HG02970 (cell line): ENCODE measurements around the gene NCOA3.
"Not testable (repeated sequence)": the region's sequence is repeated elsewhere in the genome, so short reads cannot be mapped to it uniquely, and the experiment has no call there.

Source experiments
- ATAC-seq: cut with Tn5 transposase; IDR thresholded peaks from one replicate; pipeline ENCODE4 v1.9.1; 2021; ENCODE audit warnings: mild to moderate bottlenecking, moderate library complexity, moderate number of reproducible peaks; ENCODE audit not compliant: unreplicated experiment, low FRiP score

The NCOA3 gene

GRCh38 chr20:47532002-47532401 is 30.3 kb downstream of the NCOA3 start:
- ATAC-seq = no peak

- ATAC-seq = no peak
These were observed 31.9 kb downstream of the NCOA3 start for GRCh38 chr20:47533518-47534062.

DNA sequence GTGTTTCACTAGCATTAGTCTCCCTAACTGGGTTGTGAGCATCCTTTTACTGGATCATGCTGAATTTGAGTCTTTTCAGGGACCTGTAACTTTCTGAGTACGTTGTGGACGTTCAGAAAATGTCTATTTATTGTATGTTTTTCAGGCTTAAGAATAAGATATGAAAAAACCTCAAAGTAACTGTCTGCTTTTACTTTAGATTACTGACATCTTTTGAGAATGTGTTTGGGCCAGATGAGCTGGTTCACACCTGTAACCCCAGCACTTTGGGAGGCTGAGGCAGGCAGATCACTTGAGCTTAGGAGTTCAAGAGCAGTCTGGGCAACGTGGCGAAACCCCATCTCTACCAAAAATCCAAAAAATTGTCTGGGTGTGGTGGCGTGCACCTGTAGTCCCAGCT is 32.7 kb downstream of the NCOA3 start:
- ATAC-seq = no peak

DNA sequence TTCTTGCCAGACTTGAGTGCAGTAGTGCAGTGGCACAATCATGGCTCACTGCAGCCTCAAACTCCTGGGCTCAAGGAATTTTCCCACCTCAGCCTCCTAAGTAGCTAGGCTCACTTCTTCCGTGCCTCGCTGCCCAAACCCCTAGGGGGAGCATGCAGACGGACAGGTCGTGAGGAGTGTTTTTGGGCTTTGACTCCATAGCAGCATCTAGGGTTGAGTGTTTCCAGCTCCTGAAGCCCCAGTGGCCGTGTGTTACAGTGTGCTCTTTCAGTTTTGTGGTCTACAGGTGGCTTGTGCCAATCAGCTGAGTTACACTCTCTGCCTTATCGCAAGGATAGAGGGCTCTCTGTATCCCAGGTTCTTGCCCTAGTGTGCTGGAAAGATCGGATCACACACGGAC is 33.4 kb downstream of the NCOA3 start:
- ATAC-seq = no peak

GRCh38 chr20:47535994-47536393 is 34.3 kb downstream of the NCOA3 start:
- no peak for ATAC-seq

DNA sequence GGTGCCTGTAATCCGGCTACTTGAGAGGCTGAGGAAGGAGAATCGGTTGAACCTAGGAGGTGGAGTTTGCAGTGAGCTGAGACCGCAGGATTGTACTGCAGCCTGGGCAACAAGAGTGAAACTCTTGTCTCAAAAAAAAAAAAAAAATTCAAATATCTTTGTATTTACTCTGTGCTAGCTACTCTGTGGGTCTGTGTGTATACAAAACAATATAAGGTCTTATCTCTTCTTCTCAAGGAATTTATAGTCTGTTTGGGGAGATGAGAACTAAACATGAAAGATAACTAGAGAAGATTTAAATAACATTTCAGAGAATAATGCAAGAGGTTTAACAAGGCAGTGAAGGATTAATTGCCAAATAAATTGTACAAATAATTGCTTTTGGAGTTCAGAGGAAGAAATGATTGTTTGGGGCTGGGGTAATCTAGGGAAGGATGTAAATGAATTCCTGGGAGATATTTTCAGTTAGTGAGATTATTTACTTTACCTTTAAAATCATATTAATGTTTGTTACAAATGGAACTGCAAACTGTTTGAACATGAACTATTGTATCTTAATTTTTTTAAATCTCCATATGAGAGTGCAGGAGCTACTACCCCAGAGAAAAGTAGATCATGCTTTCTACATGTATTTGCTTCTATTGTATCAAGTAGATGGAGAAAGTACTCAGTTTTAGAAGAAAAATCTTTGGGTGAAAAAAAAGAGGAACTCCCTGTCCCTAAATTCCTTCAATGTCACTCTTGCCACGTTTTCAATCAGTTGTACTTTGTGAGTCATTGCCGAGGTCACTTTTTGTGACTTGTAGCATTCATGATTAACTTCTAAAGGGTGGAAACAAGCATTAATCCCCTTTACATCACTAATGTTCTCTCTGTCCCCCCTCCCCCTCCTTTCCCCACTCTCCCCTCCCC is 39.0 kb downstream of the NCOA3 start:
- ATAC-seq = no peak

- ATAC-seq = no peak
These were observed 39.8 kb downstream of the NCOA3 start for GRCh38 chr20:47541355-47541922.

GRCh38 chr20:47543006-47543431 is 41.3 kb downstream of the NCOA3 start:
- no peak for ATAC-seq

GRCh38 chr20:47544240-47544639 is 42.6 kb downstream of the NCOA3 start:
- ATAC-seq = no peak

DNA sequence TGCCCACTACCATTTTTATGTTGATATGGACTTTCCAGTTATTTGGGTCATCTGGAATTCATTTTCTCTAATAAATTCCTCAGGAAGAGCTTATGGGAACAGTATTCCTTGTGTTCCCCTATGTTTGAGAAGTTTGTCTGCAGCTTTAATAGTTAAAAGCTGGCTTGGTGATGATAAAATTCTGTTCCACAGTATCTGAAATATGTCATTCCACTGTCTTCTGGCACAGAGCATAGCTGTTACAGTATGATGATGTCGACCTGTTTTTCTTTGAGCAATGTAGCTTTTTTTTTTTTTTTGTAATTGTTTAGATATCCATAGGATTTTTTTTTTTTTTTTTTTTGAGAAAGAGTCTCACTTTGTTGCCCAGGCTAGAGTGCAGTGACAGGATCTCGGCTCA is 43.2 kb downstream of the NCOA3 start:
- no peak for ATAC-seq

- ATAC-seq = no peak
These were observed 43.8 kb downstream of the NCOA3 start for GRCh38 chr20:47545499-47545898.

DNA sequence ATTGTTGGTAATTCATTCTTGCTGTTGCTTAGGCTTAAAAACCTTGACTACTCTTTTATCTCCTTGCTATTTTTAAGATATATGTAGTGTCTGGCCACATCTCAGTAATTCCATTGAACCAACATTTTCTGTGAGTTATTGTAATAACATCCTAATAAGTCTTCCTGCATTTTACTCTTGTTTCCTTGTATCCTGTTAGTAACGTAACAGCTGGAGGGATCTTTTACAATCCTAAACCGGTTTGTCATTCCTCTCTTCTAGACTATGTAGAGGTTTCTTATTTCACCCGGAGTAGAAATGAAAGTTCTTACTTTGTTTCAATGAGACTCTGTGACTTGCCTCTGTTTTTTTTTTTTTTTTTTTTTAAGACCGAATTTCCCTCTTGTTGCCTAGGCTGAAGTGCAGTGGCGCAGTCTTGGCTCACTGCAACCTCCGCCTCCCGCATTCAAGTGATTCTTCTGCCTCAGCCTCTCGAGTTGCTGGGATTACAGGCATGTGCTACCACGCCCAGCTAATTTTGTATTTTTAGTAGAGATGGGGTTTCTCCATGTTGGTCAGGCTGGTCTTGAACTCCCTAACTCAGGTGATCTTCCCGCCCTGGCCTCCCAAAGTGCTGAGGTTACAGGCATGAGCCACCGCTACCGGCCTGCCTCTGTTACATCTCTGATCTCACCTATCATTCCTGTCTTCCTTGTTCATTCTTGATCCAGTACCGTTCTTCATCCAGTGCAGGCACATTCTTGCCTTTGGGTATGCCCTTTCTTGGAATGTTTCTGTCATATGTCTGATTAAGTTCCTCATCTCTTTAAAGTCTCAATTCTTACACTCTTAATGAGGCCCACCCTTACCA is 44.7 kb downstream of the NCOA3 start:
- no peak for ATAC-seq

DNA sequence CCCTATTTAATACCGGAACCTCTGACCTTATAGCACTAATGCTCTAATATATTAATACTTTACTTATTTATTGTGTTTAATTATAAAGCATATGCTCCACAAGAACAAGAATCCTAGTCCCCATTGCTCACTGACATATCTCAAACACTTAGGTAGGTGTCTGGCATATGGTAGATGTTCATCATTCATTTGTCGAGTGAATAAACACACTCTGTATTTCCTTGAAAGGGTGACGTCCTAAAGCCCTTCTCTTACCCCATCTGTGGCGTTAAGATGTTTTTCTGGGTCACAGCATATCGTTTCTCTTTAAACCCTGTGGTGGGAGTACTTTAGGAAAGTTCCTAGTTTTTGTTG is 45.3 kb downstream of the NCOA3 start:
- ATAC-seq = no peak

GRCh38 chr20:47549671-47550070 is 48.0 kb downstream of the NCOA3 start:
- ATAC-seq = no peak

- no peak for ATAC-seq
These were observed 49.5 kb downstream of the NCOA3 start for GRCh38 chr20:47551222-47551621.

- ATAC-seq = no peak
These were observed 50.2 kb downstream of the NCOA3 start for GRCh38 chr20:47551841-47552240.

- no peak for ATAC-seq
These were observed 51.3 kb downstream of the NCOA3 start for GRCh38 chr20:47552996-47553395.

DNA sequence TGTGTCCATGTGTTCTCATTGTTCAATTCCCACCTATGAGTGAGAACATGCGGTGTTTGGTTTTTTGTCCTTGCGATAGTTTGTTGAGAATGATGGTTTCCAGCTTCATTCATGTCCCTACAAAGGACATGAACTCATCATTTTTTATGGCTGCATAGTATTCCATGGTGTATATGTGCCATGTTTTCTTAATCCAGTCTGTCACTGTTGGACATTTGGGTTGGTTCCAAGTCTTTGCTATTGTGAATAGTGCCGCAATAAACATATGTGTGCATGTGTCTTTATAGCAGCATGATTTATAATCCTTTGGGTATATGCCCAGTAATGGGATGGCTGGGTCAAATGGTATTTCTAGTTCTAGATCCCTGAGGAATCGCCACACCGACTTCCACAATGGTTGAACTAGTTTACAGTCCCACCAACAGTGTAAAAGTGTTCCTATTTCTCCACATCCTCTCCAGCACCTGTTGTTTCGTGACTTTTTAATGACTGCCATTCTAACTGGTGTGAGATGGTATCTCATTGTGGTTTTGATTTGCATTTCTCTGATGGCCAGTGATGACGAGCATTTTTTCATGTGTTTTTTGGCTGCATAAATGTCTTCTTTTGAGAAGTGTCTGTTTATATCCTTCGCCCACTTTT is 52.0 kb downstream of the NCOA3 start:
- not testable (repeated sequence) for ATAC-seq

GRCh38 chr20:47554283-47554682 is 52.6 kb downstream of the NCOA3 start:
- ATAC-seq = not testable (repeated sequence)

GRCh38 chr20:47557218-47557617 is 55.5 kb downstream of the NCOA3 start:
- no peak for ATAC-seq
